GM19372 (cell line): Measurements from ENCODE around the gene ITPR2.
"Not testable (repeated sequence)": the region's sequence is repeated elsewhere in the genome, so short reads cannot be mapped to it uniquely, and the experiment has no call there.

Experiments used
- ATAC-seq: cut with Tn5 transposase; IDR thresholded peaks from one replicate; pipeline ENCODE4 v1.9.1; 2021; ENCODE audit warnings: mild to moderate bottlenecking, low read depth, moderate library complexity; ENCODE audit not compliant: unreplicated experiment

The ITPR2 gene

GRCh38 chr12:26647088-26647487 is 185.9 kb downstream of the ITPR2 start:
- ATAC-seq, result no peak

- ATAC-seq, result no peak
These were observed 186.4 kb downstream of the ITPR2 start for GRCh38 chr12:26646571-26646970.

GRCh38 chr12:26644376-26644775 is 188.6 kb downstream of the ITPR2 start:
- not testable (repeated sequence) for ATAC-seq

- no peak for ATAC-seq
These were observed 189.3 kb downstream of the ITPR2 start for GRCh38 chr12:26643532-26644315.

GRCh38 chr12:26642361-26642760 is 190.6 kb downstream of the ITPR2 start:
- ATAC-seq, result no peak

- ATAC-seq, result no peak
These were observed 196.2 kb downstream of the ITPR2 start for GRCh38 chr12:26636710-26637328.

- no peak for ATAC-seq
These were observed 199.3 kb downstream of the ITPR2 start for GRCh38 chr12:26633591-26634210.

- ATAC-seq, result no peak
These were observed 200.2 kb downstream of the ITPR2 start for GRCh38 chr12:26632756-26633155.

GRCh38 chr12:26631846-26632245 is 201.1 kb downstream of the ITPR2 start:
- ATAC-seq, result no peak

GRCh38 chr12:26630546-26631027 is 202.4 kb downstream of the ITPR2 start:
- no peak for ATAC-seq

GRCh38 chr12:26629864-26630263 is 203.1 kb downstream of the ITPR2 start:
- ATAC-seq, result no peak

GRCh38 chr12:26628234-26628633 is 204.8 kb downstream of the ITPR2 start:
- no peak for ATAC-seq

- no peak for ATAC-seq
These were observed 205.7 kb downstream of the ITPR2 start for GRCh38 chr12:26627335-26627734.

GRCh38 chr12:26623136-26623535 is 209.9 kb downstream of the ITPR2 start:
- no peak for ATAC-seq

GRCh38 chr12:26622601-26623000 is 210.4 kb downstream of the ITPR2 start:
- ATAC-seq, result no peak

GRCh38 chr12:26621932-26622331 is 211.1 kb downstream of the ITPR2 start:
- no peak for ATAC-seq

- ATAC-seq, result no peak
These were observed 212.1 kb downstream of the ITPR2 start for GRCh38 chr12:26620907-26621306.

- ATAC-seq, result no peak
These were observed 215.5 kb downstream of the ITPR2 start for GRCh38 chr12:26617513-26617912.

- ATAC-seq, result no peak
These were observed 218.9 kb downstream of the ITPR2 start for GRCh38 chr12:26614011-26614616.

GRCh38 chr12:26612203-26612602 is 220.8 kb downstream of the ITPR2 start:
- no peak for ATAC-seq

GRCh38 chr12:26611598-26611997 is 221.4 kb downstream of the ITPR2 start:
- no peak for ATAC-seq
